SK-N-SH (cell line): ENCODE data around the gene MTMR12. TPM values are rescaled to one million over a fixed set of nuclear protein-coding genes. Genes with fewer than 3 reads are reported as not detected.

ENCODE experiments used
- CTCF ChIA-PET: fragments of 300-600, 350-600 bp; formaldehyde crosslinking; extraction: SDS; loops from one replicate; lab custom pipeline; 2021; lab: Yijun Ruan, JAX
- POLR2A ChIA-PET: fragments of 350-600 bp; sonication (Branson Sonifier 250); formaldehyde crosslinking; extraction: SDS; loops from one replicate; lab custom pipeline; 2020; ENCODE audit warnings: antibody characterized with exemption, inconsistent platforms; lab: Yijun Ruan, JAX
- DNase-seq: peaks from one replicate; pipeline ENCODE4 v3.0.0; 2012
- H2AFZ ChIP-seq: fragments of 200-600 bp; sonication (generic); 2 replicates; pipeline ENCODE4 v1.8.1; 2016; ENCODE audit warnings: antibody characterized with exemption, mild to moderate bottlenecking, low read depth
- H3F3A ChIP-seq: fragments of 200-600 bp; sonication (generic); replicated peaks from 2 replicates; pipeline ENCODE3; 2016; ENCODE audit warnings: antibody characterized with exemption, mild to moderate bottlenecking; ENCODE audit not compliant: insufficient read depth
- H3K27ac ChIP-seq, 2 experiments: fragments of 200-500 bp in 1 of 2; fragments of 200-600 bp in 1 of 2; sonication (Bioruptor generic) in 1 of 2; sonication (generic), shearing (Covaris generic) in 1 of 2; 2 replicates each; pipeline versions ENCODE4 v1.5.1 to v1.6.1; 2014 to 2016; ENCODE audit warnings: low read depth in 2 of 2, inconsistent platforms in 1 of 2, low read length in 1 of 2, mild to moderate bottlenecking in 1 of 2, mixed read lengths in 1 of 2
- H3K27me3 ChIP-seq: fragments of 200-600 bp; sonication (generic), shearing (Covaris generic); 2 replicates; pipeline ENCODE4 v1.6.1; 2016; ENCODE audit warnings: mixed run types; ENCODE audit not compliant: insufficient read depth
- H3K36me3 ChIP-seq, 2 experiments: fragments of 200-500 bp in 1 of 2; fragments of 200-600 bp in 1 of 2; sonication (Bioruptor generic) in 1 of 2; sonication (generic) in 1 of 2; replicated peaks in 1 of 2; 2 replicates each; pipeline versions ENCODE3 to v1.5.1; 2014 to 2016; ENCODE audit warnings: low read length in 1 of 2, mild to moderate bottlenecking in 1 of 2; ENCODE audit not compliant: insufficient read depth in 2 of 2, control insufficient read depth in 1 of 2
- H3K4me1 ChIP-seq, 2 experiments: fragments of 200-500 bp in 1 of 2; fragments of 200-600 bp in 1 of 2; sonication (Bioruptor generic) in 1 of 2; sonication (generic), shearing (Covaris generic) in 1 of 2; 2 replicates each; pipeline versions ENCODE4 v1.5.1 to v1.6.1; 2014 to 2016; ENCODE audit warnings: low read depth in 1 of 2, low read length in 1 of 2, mixed run types in 1 of 2; ENCODE audit not compliant: insufficient read depth in 2 of 2, control insufficient read depth in 1 of 2
- H3K4me2 ChIP-seq: fragments of 200-600 bp; sonication (generic), shearing (Covaris generic); 2 replicates; pipeline ENCODE4 v1.6.1; 2017; ENCODE audit warnings: mixed run types
- H3K4me3 ChIP-seq, 2 experiments: fragments of 200-500 bp in 1 of 2; fragments of 200-600 bp in 1 of 2; sonication (Bioruptor generic) in 1 of 2; sonication (generic), shearing (Covaris generic) in 1 of 2; 2 replicates each; pipeline versions ENCODE4 v1.5.1 to v1.8.1; 2014 to 2016; ENCODE audit warnings: low read depth in 2 of 2, inconsistent platforms in 1 of 2, low read length in 1 of 2, mild to moderate bottlenecking in 1 of 2, mixed read lengths in 1 of 2, moderate library complexity in 1 of 2
- H3K79me2 ChIP-seq: fragments of 200-600 bp; sonication (generic); 2 replicates; pipeline ENCODE4 v1.8.1; 2017; ENCODE audit warnings: mild to moderate bottlenecking; ENCODE audit not compliant: insufficient read depth
- H3K9ac ChIP-seq: fragments of 200-600 bp; sonication (generic); 2 replicates; pipeline ENCODE4 v1.6.1; 2017; ENCODE audit warnings: mixed run types
- H3K9me2 ChIP-seq: fragments of 200-600 bp; sonication (generic); 2 replicates; pipeline ENCODE4 v1.6.1; 2017; ENCODE audit warnings: mixed run types
- H3K9me3 ChIP-seq: fragments of 200-600 bp; sonication (generic); 2 replicates; pipeline ENCODE4 v1.6.1; 2017; ENCODE audit warnings: mixed run types, mild to moderate bottlenecking, moderate library complexity
- H4K20me1 ChIP-seq: fragments of 200-600 bp; sonication (generic); 2 replicates; pipeline ENCODE4 v1.6.1; 2017; ENCODE audit warnings: mild to moderate bottlenecking, mixed run types; ENCODE audit not compliant: insufficient read depth
- CTCF ChIP-seq: fragments of 200-600 bp; sonication (generic); IDR thresholded peaks from 2 replicates; pipeline ENCODE4 v1.6.1; 2017; ENCODE audit warnings: antibody characterized with exemption, mild to moderate bottlenecking, moderate library complexity
- EZH2phosphoT487 ChIP-seq: fragments of 200-600 bp; sonication (generic); IDR thresholded peaks from 2 replicates; pipeline ENCODE4 v1.6.1; 2017; ENCODE audit warnings: low read depth, mixed run types, mild to moderate bottlenecking, antibody characterized with exemption, moderate library complexity, borderline replicate concordance
- FOSL2 ChIP-seq: IDR thresholded peaks from 2 replicates; pipeline ENCODE4 v1.4.0; 2012; ENCODE audit warnings: low read depth, mild to moderate bottlenecking, moderate library complexity, borderline replicate concordance
- RAD21 ChIP-seq: IDR thresholded peaks from 2 replicates; pipeline ENCODE4 v1.6.1; 2012; ENCODE audit warnings: mild to moderate bottlenecking, low read length
- RCOR1 ChIP-seq: fragments of 150-350 bp; IDR thresholded peaks from 2 replicates; pipeline ENCODE4 v1.6.1; 2017; ENCODE audit warnings: antibody characterized with exemption, low read length
- REST ChIP-seq: IDR thresholded peaks from 2 replicates; pipeline ENCODE4 v1.6.1; 2012; ENCODE audit warnings: mild to moderate bottlenecking, low read depth, low read length, moderate library complexity
- TCF12 ChIP-seq: IDR thresholded peaks from 2 replicates; pipeline ENCODE4 v1.4.0; 2012
- USF2 ChIP-seq: fragments of 150-350 bp; IDR thresholded peaks from 2 replicates; pipeline ENCODE4 v1.6.1; 2017; ENCODE audit warnings: antibody characterized with exemption, low read length, low read depth, borderline replicate concordance
- YY1 ChIP-seq: IDR thresholded peaks from 2 replicates; pipeline ENCODE4 v1.4.0; 2012; ENCODE audit warnings: low read depth, mild to moderate bottlenecking
- WGBS: methylation state at CpG from one replicate; pipeline ENCODE4 v1.1.6; 2017; ENCODE audit warnings: low lambda C conversion rate; 5-methylcytosine and 5-hydroxymethylcytosine counted together
- polyA plus RNA-seq, 3 experiments: library from polyadenylated mRNA; depleted of rRNA; stranded (reverse); fragments of >200 nt; gene quantifications; 2 replicates each; pipeline ENCODE4 v1.2.3, GENCODE V29; 2012
- TF ChIP-seq, protein P1 (sequence below): fragments of 150-350 bp; IDR thresholded peaks from 2 replicates; pipeline ENCODE4 v1.6.1; 2016; ENCODE audit warnings: mild to moderate bottlenecking, low read depth, low read length

MTMR12 gene
- polyA plus RNA-seq, 1 of the 3 experiments (the other 2 are of a cell fraction): 10.9 TPM

GRCh38 chr5:32207355-32207634, 105.4 kb downstream of the MTMR12 start:
- DNase-seq: no peak
- WGBS: 82% methylated on average over 1 of the region's 4 CpGs
- Histone ChIP-seq H3K9me3 (no peaks in the 10 kb centered on the region), H3K4me2 (no peak overlapping the region), H4K20me1 (no peaks in the 10 kb centered on the region), H3K36me3 (no peaks in the 10 kb centered on the region), H2AFZ (no peak overlapping the region), H3K27me3 (no peaks in the 10 kb centered on the region), H3K9ac (no peak overlapping the region), H3K4me3 (no peak overlapping the region), H3K4me1 (peaks cover 0 to 2% of the 10 kb centered on the region in 2 experiments; a peak in 1 of 4 replicates), H3K27ac (no peak overlapping the region), H3K9me2 (no peaks in the 10 kb centered on the region), H3K79me2 (no peaks in the 10 kb centered on the region), H3F3A (no peaks in the 10 kb centered on the region)
- TF ChIP-seq EZH2phosphoT487: no peak
- ChIA-PET CTCF (interaction anchor here (1.3 to 1.4 kb wide), 2 partner anchors 24 to 114 kb away, joined by 3 read pairs; no protein-coding TSS in a partner anchor), POLR2A (no interaction called here)

- H3K9me2 ChIP-seq: no peaks in the 10 kb centered on the region
- peaks cover 1% of the 10 kb centered on the region for H3F3A ChIP-seq
- no peaks in the 10 kb centered on the region for H3K9me3 ChIP-seq
- H3K4me1 ChIP-seq: peaks cover 0 to 2% of the 10 kb centered on the region in 2 experiments; a peak in 1 of 4 replicates
- 86% methylated on average over 13 of the region's 13 CpGs for WGBS
- no peak overlapping the region for H3K4me2 ChIP-seq
- H3K36me3 ChIP-seq: no peaks in the 10 kb centered on the region
- no peaks in the 10 kb centered on the region for H3K27me3 ChIP-seq
- no peak overlapping the region for H3K9ac ChIP-seq
- TF ChIP-seq CTCF: no peak
- TF ChIP-seq TCF12: no peak
- no peak for TF ChIP-seq YY1
- H3K4me3 ChIP-seq: no peak overlapping the region
- CTCF ChIA-PET: interaction anchor here (0.7 to 1.4 kb wide), 3 partner anchors 10 to 114 kb away, joined by 3 read pairs; no protein-coding TSS in a partner anchor
- no peaks in the 10 kb centered on the region for H3K79me2 ChIP-seq
- no peak overlapping the region for H2AFZ ChIP-seq
- no peak overlapping the region for H3K27ac ChIP-seq
- POLR2A ChIA-PET: no interaction called here
- DNase-seq: no peak
- H4K20me1 ChIP-seq: no peaks in the 10 kb centered on the region
Observed at GRCh38 chr5:32206509-32207354, 106.0 kb downstream of the MTMR12 start.

GRCh38 chr5:32206053-32206452, 106.7 kb downstream of the MTMR12 start:
- H3K9me3 ChIP-seq: no peaks in the 10 kb centered on the region
- DNase-seq: no peak
- ChIA-PET CTCF (interaction anchor here (0.7 to 1.3 kb wide), 3 partner anchors 9 to 125 kb away, joined by 3 read pairs; no protein-coding TSS in a partner anchor), POLR2A (no interaction called here)
- H3K4me2 ChIP-seq: no peak overlapping the region
- peaks cover 7% of the 10 kb centered on the region for H3F3A ChIP-seq
- H4K20me1 ChIP-seq: no peaks in the 10 kb centered on the region
- H3K9me2 ChIP-seq: no peaks in the 10 kb centered on the region
- H3K4me1 ChIP-seq: peaks cover 0 to 2% of the 10 kb centered on the region in 2 experiments; a peak in 1 of 4 replicates
- no peak overlapping the region for H3K27ac ChIP-seq
- 62% methylated on average over 5 of the region's 5 CpGs for WGBS
- no peak overlapping the region for H3K9ac ChIP-seq
- no peak overlapping the region for H3K4me3 ChIP-seq
- no peaks in the 10 kb centered on the region for H3K36me3 ChIP-seq
- H3K79me2 ChIP-seq: no peaks in the 10 kb centered on the region
- no peak overlapping the region for H2AFZ ChIP-seq
- no peaks in the 10 kb centered on the region for H3K27me3 ChIP-seq
- TF ChIP-seq RCOR1 (no peak), RAD21 (no peak), REST (no peak), FOSL2 (no peak), USF2 (no peak)
- TF ChIP-seq, protein P1, sequence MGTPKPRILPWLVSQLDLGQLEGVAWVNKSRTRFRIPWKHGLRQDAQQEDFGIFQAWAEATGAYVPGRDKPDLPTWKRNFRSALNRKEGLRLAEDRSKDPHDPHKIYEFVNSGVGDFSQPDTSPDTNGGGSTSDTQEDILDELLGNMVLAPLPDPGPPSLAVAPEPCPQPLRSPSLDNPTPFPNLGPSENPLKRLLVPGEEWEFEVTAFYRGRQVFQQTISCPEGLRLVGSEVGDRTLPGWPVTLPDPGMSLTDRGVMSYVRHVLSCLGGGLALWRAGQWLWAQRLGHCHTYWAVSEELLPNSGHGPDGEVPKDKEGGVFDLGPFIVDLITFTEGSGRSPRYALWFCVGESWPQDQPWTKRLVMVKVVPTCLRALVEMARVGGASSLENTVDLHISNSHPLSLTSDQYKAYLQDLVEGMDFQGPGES: no peak
